Measurements from ENCODE around the gene CYFIP2.

Gene CYFIP2

GRCh38 chr5:157362502-157362901, 96.6 kb downstream of the CYFIP2 start:
- H3K4me3 ChIP-seq (replicated peaks; ENCODE audit: low read depth, low read length) = no peak overlapping the region
- DNase-seq (ENCODE audit: low read depth) = no peak
- TF ChIP-seq CTCF (IDR thresholded peaks at IDR 0.05; ENCODE audit: low read length, missing control alignments) = no peak

- no peak for DNase-seq (ENCODE audit: low read depth)
- H3K4me3 ChIP-seq (replicated peaks; ENCODE audit: low read depth, low read length) = no peak overlapping the region
- TF ChIP-seq CTCF (IDR thresholded peaks at IDR 0.05; ENCODE audit: low read length, missing control alignments) = no peak
Observed at GRCh38 chr5:157362982-157363381, 97.1 kb downstream of the CYFIP2 start.

GRCh38 chr5:157365732-157366131, 99.8 kb downstream of the CYFIP2 start:
- no peak overlapping the region for H3K4me3 ChIP-seq (replicated peaks; ENCODE audit: low read depth, low read length)
- TF ChIP-seq CTCF (IDR thresholded peaks at IDR 0.05; ENCODE audit: low read length, missing control alignments) = no peak
- DNase-seq (ENCODE audit: low read depth) = no peak

GRCh38 chr5:157366741-157367674, 101.1 kb downstream of the CYFIP2 start:
- TF ChIP-seq CTCF (IDR thresholded peaks at IDR 0.05; ENCODE audit: low read length, missing control alignments) = peak; percentile 80
- DNase-seq (ENCODE audit: low read depth) = peak; percentile 86
- H3K4me3 ChIP-seq (replicated peaks; ENCODE audit: low read depth, low read length) = no peak overlapping the region

- DNase-seq (ENCODE audit: low read depth) = no peak
- TF ChIP-seq CTCF (IDR thresholded peaks at IDR 0.05; ENCODE audit: low read length, missing control alignments) = no peak
- H3K4me3 ChIP-seq (replicated peaks; ENCODE audit: low read depth, low read length) = no peak overlapping the region
Observed at GRCh38 chr5:157369507-157369906, 103.6 kb downstream of the CYFIP2 start.

- no peak for TF ChIP-seq CTCF (IDR thresholded peaks at IDR 0.05; ENCODE audit: low read length, missing control alignments)
- DNase-seq (ENCODE audit: low read depth) = no peak
- H3K4me3 ChIP-seq (replicated peaks; ENCODE audit: low read depth, low read length) = no peak overlapping the region
Observed at GRCh38 chr5:157370967-157371366, 105.0 kb downstream of the CYFIP2 start.

Measured in fibroblast of pulmonary artery (primary cell).